Panc1 (cell line): ENCODE data around the gene KRTAP12-3. TPM values are rescaled to one million over a fixed set of nuclear protein-coding genes. Genes with fewer than 3 reads are reported as not detected.

Experiments
- ATAC-seq: fragments of 200-7000 bp; cut with Tn5 transposase; 2 replicates; pipeline ENCODE4 v1.9.1; 2020; ENCODE audit warnings: mild to moderate bottlenecking, moderate library complexity
- BruUV-seq: library from RNA; stranded (reverse); fragments of 400-500 nt; replicated peaks from 2 replicates; lab custom pipeline; 2021; lab: Mats Ljungman, UMichigan
- CTCF ChIA-PET: fragments of 300-600 bp; sonication (Branson Sonifier 250); formaldehyde crosslinking; loops from one replicate; lab custom pipeline; 2022; ENCODE audit warnings: antibody characterized with exemption; lab: Charles Lee
- POLR2A ChIA-PET: fragments of 300-600 bp; sonication (Branson Sonifier 250); formaldehyde crosslinking; loops from one replicate; lab custom pipeline; 2022; ENCODE audit warnings: antibody characterized with exemption; lab: Charles Lee
- DNase-seq: peaks from one replicate; pipeline ENCODE4 v3.0.0-alpha.2; 2010; ENCODE audit warnings: low read depth, low spot score
- H3K27ac ChIP-seq: 2 replicates; pipeline ENCODE4 v1.5.1; 2011; ENCODE audit warnings: mild to moderate bottlenecking, low read length, inconsistent platforms
- H3K27me3 ChIP-seq: fragments of 200-500 bp; sonication (Bioruptor generic); 2 replicates; pipeline ENCODE4 v1.6.0; 2014; ENCODE audit warnings: low read length, inconsistent platforms; ENCODE audit not compliant: control insufficient read depth, insufficient read depth
- H3K36me3 ChIP-seq: fragments of 200-500 bp; sonication (Bioruptor generic); 2 replicates; pipeline ENCODE4 v1.5.1; 2014; ENCODE audit warnings: inconsistent platforms, mild to moderate bottlenecking, low read length, moderate library complexity; ENCODE audit not compliant: control insufficient read depth, insufficient read depth
- H3K4me1 ChIP-seq: 2 replicates; pipeline ENCODE4 v1.5.1; 2011; ENCODE audit warnings: inconsistent platforms, mild to moderate bottlenecking, low read length, moderate library complexity; ENCODE audit not compliant: control insufficient read depth, insufficient read depth
- H3K4me3 ChIP-seq, 2 experiments: 2 replicates each; pipeline ENCODE4 v1.5.1; 2011 to 2012; ENCODE audit warnings: low read depth in 2 of 2, low read length in 2 of 2, mild to moderate bottlenecking in 2 of 2, inconsistent platforms in 1 of 2, moderate library complexity in 1 of 2
- H3K9me3 ChIP-seq: fragments of 200-500 bp; sonication (Bioruptor generic); 2 replicates; pipeline ENCODE4 v1.5.1; 2014; ENCODE audit warnings: low read depth, mild to moderate bottlenecking, inconsistent platforms, low read length, moderate library complexity; ENCODE audit not compliant: control insufficient read depth, insufficient read depth
- POLR2AphosphoS5 ChIP-seq: IDR thresholded peaks from 2 replicates; pipeline ENCODE4 v1.6.1; 2012; ENCODE audit warnings: mild to moderate bottlenecking, low read depth, low read length, moderate library complexity
- SIN3A ChIP-seq: IDR thresholded peaks from 2 replicates; pipeline ENCODE4 v1.6.1; 2012; ENCODE audit warnings: low read depth, mild to moderate bottlenecking, low read length, moderate library complexity, borderline replicate concordance; ENCODE audit not compliant: insufficient read depth
- TCF7L2 ChIP-seq: IDR thresholded peaks from 2 replicates; pipeline ENCODE4 v1.6.1; 2011; ENCODE audit warnings: mild to moderate bottlenecking, low read depth, low read length, inconsistent platforms
- in situ Hi-C: cut with HindIII; loops from 2 replicates; pipeline ENCODE4 v1.10.0; 2016; ENCODE audit warnings: low sequenced_read_pairs, low pct_unique_long_range_greater_than_20kb
- intact Hi-C: fragments of 100-400 bp; cut with micrococcal nuclease; formaldehyde crosslinking; loops from one replicate; pipeline ENCODE4 v1.10.0; 2022; ENCODE audit not compliant: unreplicated experiment
- total RNA-seq: library from RNA; stranded (reverse); gene quantifications from one replicate; pipeline ENCODE4 v1.2.1, GENCODE V29; 2021; ENCODE audit not compliant: unreplicated experiment
- TF ChIP-seq, protein P1 (sequence below): fragments of 450-650 bp; IDR thresholded peaks from 2 replicates; pipeline ENCODE4 v1.5.1; 2017; ENCODE audit warnings: mild to moderate bottlenecking
- TF ChIP-seq, protein P2 (sequence below), 2 experiments: IDR thresholded peaks; 2 replicates each; pipeline ENCODE4 v1.6.1; 2011 to 2012; ENCODE audit warnings: low read depth in 2 of 2, control low read depth in 1 of 2, low read length in 1 of 2, mild to moderate bottlenecking in 1 of 2, moderate library complexity in 1 of 2; ENCODE audit not compliant: insufficient read depth in 1 of 2

The KRTAP12-3 gene
- total RNA-seq, 1 experiment from 2014 or later: not detected

DNA sequence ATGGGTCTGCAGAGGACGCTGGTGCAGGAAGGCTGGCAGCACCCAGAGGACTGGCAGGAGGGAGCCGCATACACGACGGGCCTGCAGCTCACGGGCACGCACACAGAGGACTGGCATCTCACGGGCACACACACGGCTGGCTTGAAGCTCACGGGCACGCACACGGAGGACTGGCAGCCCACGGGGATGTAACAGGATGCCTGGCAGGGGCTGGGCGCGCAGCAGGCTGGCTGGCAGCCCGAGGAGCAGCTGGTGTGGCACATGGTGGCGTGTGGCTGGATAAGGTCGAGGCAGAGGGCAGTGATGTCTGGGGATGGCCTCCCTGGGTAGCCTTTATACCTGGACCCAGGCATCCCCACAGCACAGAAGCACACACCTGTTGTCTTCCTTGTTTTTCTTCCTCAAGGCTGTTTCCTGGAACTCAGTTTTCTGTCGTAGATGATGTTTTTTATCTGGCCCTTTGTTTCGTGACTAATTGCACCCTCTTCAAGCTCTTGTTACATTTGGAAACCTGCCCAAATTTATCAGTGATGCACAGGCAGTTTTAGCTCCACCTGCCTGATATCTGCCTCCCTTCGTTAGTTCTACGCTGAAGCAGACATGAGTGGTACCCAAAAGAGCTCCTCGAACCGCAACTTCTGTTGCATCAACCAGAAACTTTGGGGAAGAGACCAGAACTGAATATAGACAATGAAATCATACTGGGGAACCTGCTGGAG is 24.3 kb downstream of the KRTAP12-3 start, which contains the start of gene KRTAP12-1:
TSS of gene KRTAP12-1 (minus strand) at position 303 of the 719 bp plus-strand sequence. CDS start at position 263, 40 bp downstream.
- BruUV-seq: no TSS peak
- ATAC-seq (no peak), DNase-seq (no peak)
- no peaks in the 10 kb centered on the region for H3K27me3 ChIP-seq
- no peak within 1 kb of the TSS for H3K27ac ChIP-seq
- no peak within 1 kb of the TSS for H3K4me3 ChIP-seq
- ChIA-PET POLR2A (no interaction called here), CTCF (no interaction called here)
- intact Hi-C loops: no loop called here
- H3K4me1 ChIP-seq: no peaks in the 10 kb centered on the region
- H3K36me3 ChIP-seq: no peaks in the 10 kb centered on the region
- no peaks in the 10 kb centered on the region for H3K9me3 ChIP-seq
- TF ChIP-seq SIN3A: no peak
- TF ChIP-seq, protein P1, sequence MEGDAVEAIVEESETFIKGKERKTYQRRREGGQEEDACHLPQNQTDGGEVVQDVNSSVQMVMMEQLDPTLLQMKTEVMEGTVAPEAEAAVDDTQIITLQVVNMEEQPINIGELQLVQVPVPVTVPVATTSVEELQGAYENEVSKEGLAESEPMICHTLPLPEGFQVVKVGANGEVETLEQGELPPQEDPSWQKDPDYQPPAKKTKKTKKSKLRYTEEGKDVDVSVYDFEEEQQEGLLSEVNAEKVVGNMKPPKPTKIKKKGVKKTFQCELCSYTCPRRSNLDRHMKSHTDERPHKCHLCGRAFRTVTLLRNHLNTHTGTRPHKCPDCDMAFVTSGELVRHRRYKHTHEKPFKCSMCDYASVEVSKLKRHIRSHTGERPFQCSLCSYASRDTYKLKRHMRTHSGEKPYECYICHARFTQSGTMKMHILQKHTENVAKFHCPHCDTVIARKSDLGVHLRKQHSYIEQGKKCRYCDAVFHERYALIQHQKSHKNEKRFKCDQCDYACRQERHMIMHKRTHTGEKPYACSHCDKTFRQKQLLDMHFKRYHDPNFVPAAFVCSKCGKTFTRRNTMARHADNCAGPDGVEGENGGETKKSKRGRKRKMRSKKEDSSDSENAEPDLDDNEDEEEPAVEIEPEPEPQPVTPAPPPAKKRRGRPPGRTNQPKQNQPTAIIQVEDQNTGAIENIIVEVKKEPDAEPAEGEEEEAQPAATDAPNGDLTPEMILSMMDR: no peak
- no peak for TF ChIP-seq POLR2AphosphoS5
- TF ChIP-seq, protein P2, sequence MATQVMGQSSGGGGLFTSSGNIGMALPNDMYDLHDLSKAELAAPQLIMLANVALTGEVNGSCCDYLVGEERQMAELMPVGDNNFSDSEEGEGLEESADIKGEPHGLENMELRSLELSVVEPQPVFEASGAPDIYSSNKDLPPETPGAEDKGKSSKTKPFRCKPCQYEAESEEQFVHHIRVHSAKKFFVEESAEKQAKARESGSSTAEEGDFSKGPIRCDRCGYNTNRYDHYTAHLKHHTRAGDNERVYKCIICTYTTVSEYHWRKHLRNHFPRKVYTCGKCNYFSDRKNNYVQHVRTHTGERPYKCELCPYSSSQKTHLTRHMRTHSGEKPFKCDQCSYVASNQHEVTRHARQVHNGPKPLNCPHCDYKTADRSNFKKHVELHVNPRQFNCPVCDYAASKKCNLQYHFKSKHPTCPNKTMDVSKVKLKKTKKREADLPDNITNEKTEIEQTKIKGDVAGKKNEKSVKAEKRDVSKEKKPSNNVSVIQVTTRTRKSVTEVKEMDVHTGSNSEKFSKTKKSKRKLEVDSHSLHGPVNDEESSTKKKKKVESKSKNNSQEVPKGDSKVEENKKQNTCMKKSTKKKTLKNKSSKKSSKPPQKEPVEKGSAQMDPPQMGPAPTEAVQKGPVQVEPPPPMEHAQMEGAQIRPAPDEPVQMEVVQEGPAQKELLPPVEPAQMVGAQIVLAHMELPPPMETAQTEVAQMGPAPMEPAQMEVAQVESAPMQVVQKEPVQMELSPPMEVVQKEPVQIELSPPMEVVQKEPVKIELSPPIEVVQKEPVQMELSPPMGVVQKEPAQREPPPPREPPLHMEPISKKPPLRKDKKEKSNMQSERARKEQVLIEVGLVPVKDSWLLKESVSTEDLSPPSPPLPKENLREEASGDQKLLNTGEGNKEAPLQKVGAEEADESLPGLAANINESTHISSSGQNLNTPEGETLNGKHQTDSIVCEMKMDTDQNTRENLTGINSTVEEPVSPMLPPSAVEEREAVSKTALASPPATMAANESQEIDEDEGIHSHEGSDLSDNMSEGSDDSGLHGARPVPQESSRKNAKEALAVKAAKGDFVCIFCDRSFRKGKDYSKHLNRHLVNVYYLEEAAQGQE (IDR thresholded peaks at IDR 0.05; ENCODE audit: insufficient read depth in 1 of 2, low read depth in 2 of 2, low read length in 1 of 2): no peak
- TF ChIP-seq TCF7L2: no peak
- in situ Hi-C loops: no loop called here

DNA sequence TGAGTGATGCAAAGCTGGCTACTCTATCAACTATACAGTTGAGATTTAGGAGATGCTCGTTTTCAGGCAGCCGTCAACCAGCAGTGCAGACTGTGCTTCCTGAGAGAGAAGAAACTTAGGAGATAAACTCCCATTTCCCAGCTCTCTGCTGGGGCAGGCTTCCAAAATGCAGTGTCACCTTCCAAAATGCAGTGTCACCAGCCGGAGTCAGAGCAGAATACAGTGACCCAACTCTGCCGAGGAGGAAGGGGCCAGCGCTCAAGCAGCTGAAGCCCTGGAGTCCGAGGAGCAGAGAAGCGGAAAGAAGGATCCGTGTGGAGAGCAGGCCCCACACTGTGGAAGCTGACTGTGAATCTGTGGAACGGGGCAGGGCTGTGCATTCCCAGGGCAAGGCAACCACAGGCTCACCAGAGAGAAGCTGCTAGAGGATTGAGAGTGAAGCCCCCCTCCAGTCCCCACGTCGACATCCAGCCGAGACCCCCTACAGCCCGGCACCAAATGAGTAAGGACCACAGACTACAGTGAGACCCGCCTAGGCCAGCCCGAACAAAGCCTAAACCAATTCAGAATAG is 24.9 kb downstream of the KRTAP12-3 start:
- CTCF ChIA-PET: no interaction called here

More for the DNA sequence above, 24.9 kb downstream of the KRTAP12-3 start:
- Histone ChIP-seq H3K4me1 (no peaks in the 10 kb centered on the region), H3K9me3 (no peaks in the 10 kb centered on the region), H3K27ac (no peak overlapping the region), H3K36me3 (no peaks in the 10 kb centered on the region), H3K27me3 (no peaks in the 10 kb centered on the region), H3K4me3 (no peak overlapping the region)
- intact Hi-C loops: no loop called here
- no TSS peak for BruUV-seq
- in situ Hi-C loops: no loop called here
- POLR2A ChIA-PET: no interaction called here
- no peak for ATAC-seq
- no peak for DNase-seq
- TF ChIP-seq, protein P1: no peak
- TF ChIP-seq, protein P2 (IDR thresholded peaks at IDR 0.05; ENCODE audit: insufficient read depth in 1 of 2, low read depth in 2 of 2, low read length in 1 of 2): no peak
- no peak for TF ChIP-seq POLR2AphosphoS5
- no peak for TF ChIP-seq SIN3A
- TF ChIP-seq TCF7L2: no peak
